DOHH2 (cell line): ENCODE measurements around the gene UVSSA.

Source experiments
- CTCF ChIP-seq: fragments of 200-600 bp; sonication (generic); IDR thresholded peaks from one replicate; pipeline ENCODE4 v1.5.1; 2014; ENCODE audit warnings: antibody characterized with exemption, mild to moderate bottlenecking, low read depth, low read length; ENCODE audit not compliant: poor library complexity, severe bottlenecking
- EZH2phosphoT487 ChIP-seq: fragments of 200-600 bp; sonication (generic); IDR thresholded peaks from 2 replicates; pipeline ENCODE4 v1.6.1; 2017; ENCODE audit warnings: borderline replicate concordance, mild to moderate bottlenecking, antibody characterized with exemption, low read length, moderate library complexity, mixed read lengths

DNA sequence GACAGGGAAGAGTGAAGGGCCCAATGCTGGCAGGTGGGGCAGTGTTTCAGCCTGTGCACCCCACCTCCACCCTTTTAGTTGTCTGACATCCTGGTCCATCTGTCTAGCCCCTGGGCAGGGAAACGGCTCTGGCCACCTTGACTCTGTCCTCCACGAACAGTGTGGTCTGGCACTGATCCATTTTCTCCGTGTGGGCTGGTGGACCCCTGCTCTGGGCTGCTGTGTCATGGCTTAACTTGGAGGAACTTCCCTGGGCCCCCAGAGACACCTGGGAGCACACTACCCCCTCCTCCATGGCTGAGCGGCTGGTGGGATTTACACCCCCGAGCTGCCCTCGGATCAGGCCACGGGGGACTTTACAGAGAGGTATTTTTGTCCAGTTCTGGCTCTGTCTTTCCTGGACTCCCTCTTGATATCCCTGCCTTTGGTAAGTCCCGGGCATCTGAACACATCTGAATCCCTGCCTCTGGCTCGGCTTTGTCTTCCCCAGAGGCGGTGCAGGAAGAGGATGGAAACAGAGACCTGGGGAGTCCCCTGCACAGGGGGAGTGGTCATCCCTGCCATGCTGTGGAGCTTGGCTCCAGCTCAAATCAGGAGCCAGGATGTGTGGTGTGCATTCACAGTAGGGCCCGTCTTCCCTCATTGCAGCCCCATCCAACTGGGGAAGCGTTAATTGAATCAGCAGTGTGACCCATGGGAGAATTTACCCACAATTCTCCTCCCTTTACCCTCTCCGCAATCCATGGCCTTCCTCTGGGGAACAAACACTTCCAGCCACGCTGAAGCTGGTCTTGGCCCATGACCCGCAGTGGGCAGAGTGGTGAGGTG is 65.6 kb downstream of the UVSSA start:
- no peak for TF ChIP-seq CTCF
- TF ChIP-seq EZH2phosphoT487, result no peak
